Retinal pigment epithelial cell (primary cell): ENCODE data around the gene ABCC1.

Experiments used
- DNase-seq: peaks from one replicate; pipeline ENCODE4 v3.0.0-alpha.2; 2010; ENCODE audit warnings: low read depth
- H3K4me3 ChIP-seq: 2 replicates; pipeline ENCODE4 v1.5.1; 2011; ENCODE audit warnings: mild to moderate bottlenecking, low read length, control low read depth, moderate library complexity
- TF ChIP-seq, protein P1 (sequence below): conservative IDR thresholded peaks from 2 replicates; pipeline ENCODE4 v1.5.1; 2011; ENCODE audit warnings: low read depth, low read length, control low read depth, inconsistent platforms

The ABCC1 gene

DNA sequence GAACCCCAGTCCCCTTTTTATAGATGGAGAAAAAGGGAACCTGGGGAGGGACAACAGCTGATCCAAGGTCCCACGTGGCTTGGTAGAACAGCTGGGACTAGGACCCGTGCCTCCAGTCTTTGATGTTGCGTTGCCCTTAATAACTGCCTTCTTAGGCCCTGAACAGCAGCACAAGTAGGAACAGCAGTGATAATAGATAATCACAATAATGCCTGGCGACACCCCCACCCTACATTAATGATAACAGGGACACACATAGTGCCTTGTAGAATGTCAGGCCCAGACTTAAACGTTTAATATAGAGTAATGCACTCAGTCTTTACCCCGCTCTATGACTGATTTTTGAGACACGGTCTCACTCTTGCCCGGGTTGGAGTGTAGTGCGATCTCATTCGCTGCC lies 177.5 kb downstream of the ABCC1 start:
- TF ChIP-seq, protein P1, sequence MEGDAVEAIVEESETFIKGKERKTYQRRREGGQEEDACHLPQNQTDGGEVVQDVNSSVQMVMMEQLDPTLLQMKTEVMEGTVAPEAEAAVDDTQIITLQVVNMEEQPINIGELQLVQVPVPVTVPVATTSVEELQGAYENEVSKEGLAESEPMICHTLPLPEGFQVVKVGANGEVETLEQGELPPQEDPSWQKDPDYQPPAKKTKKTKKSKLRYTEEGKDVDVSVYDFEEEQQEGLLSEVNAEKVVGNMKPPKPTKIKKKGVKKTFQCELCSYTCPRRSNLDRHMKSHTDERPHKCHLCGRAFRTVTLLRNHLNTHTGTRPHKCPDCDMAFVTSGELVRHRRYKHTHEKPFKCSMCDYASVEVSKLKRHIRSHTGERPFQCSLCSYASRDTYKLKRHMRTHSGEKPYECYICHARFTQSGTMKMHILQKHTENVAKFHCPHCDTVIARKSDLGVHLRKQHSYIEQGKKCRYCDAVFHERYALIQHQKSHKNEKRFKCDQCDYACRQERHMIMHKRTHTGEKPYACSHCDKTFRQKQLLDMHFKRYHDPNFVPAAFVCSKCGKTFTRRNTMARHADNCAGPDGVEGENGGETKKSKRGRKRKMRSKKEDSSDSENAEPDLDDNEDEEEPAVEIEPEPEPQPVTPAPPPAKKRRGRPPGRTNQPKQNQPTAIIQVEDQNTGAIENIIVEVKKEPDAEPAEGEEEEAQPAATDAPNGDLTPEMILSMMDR, result no peak
- DNase-seq, result no peak
- no peak overlapping the region for H3K4me3 ChIP-seq

DNA sequence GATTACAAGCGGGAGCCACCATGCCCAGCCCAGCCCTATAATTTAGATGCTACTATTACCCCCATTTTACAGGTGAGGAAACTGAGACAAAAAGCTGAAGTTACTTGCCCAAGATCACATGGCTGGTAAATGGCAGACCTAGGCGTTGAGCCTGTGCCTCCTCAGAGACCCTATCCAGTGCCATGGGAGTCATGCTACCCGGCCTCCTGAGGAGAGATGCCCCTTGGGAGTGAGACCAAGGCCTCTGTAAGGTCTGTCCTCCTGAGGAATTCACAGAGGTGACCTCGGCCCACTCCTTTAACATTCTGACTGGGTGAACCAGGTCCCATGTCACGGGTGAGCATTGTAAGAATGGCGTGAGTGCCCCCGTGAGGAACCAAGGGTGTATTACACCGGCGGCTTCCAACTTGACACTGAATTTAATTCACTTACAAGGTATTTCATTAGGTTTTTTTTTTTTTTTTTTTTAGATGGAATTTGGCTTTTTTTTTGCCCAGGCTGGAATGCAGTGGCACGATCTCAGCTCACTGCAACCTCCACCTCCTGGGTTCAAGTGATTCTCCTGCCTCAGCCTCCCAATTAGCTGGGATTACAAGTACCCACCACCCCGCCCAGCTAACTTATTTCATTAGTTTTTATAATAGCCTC lies 178.2 kb downstream of the ABCC1 start:
- no peak overlapping the region for H3K4me3 ChIP-seq
- peak; percentile 48 for DNase-seq
- TF ChIP-seq, protein P1, result peak; percentile 84

DNA sequence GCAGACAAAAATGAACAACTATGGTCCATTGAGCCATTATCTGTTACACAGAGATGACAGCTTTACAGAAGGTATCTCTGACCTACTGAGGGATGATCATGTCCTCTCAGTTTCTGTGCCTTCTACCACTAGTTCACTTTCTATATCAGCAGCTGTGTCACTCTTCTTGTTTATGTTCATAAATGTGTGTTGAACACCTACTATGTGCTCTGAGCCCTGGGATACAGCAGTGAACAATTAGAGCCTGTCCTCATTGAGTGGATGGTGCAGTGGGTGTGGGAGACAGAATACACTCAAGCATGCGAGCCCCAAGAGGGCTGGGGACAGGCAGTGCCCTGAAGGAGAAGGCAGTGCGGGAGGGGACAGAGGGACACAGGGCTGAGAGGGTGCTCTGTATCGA lies 181.8 kb downstream of the ABCC1 start:
- TF ChIP-seq, protein P1, result no peak
- no peak for DNase-seq
- no peak overlapping the region for H3K4me3 ChIP-seq

DNA sequence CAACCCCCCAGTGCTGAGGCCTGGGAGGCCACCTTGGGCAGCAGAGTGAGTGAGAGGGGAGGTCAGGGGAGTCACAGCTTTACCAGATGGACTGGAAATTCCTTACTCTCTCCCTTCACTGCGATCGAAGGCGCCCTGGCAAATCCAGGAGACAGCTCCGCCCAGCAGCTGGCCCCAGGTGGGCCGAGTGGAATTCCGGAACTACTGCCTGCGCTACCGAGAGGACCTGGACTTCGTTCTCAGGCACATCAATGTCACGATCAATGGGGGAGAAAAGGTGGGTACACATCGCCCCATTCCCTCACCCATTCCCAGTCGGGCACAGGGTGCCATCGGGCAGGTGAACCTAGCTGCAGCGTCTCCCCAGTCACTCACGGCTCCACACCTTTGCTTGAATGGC lies 182.2 kb downstream of the ABCC1 start:
- DNase-seq, result no peak
- H3K4me3 ChIP-seq, result no peak overlapping the region
- TF ChIP-seq, protein P1, result no peak

DNA sequence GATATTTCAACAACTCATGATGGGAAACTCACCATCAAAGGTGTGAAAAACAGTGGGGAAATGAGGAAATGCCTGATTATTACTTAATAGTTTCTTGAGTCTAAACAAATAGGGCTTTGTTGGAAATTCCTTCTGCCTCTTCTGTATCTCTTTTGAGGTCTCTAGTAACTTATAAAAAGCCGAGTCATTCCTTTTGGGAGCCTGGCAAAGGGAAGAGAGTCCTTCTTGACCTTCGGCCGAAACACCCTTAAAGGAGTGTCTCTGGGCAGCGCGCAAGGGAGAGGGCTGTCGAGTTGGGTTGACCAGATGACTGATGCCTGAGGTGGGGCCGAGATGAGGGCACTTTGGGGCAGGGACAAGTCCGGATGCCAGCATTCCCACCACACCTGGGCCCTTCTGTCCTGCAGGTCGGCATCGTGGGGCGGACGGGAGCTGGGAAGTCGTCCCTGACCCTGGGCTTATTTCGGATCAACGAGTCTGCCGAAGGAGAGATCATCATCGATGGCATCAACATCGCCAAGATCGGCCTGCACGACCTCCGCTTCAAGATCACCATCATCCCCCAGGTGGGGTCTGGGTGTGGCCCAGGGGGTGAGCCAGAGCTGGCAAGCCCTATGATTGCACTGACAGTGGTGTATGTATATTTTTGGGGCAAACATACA lies 184.7 kb downstream of the ABCC1 start:
- no peak for DNase-seq
- TF ChIP-seq, protein P1, result no peak
- H3K4me3 ChIP-seq, result no peak overlapping the region

DNA sequence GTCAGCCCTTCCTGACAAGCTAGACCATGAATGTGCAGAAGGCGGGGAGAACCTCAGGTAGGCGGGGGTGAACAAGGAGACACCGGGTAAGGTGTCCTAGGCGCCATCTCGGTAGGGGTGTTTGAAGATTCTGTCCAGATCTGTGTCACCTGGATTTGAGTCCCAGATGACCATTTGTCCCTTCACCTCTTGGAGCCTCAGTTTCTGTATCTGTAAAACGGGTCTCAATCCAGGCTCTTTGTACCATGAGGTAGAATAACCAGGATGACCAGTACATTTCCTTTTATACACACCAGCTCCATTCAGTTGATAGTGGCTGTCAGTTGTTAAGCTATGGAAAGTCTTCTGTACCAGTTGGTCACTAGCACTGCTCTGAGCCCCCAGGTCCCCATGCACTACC lies 187.2 kb downstream of the ABCC1 start:
- no peak overlapping the region for H3K4me3 ChIP-seq
- TF ChIP-seq, protein P1, result no peak
- DNase-seq, result no peak

DNA sequence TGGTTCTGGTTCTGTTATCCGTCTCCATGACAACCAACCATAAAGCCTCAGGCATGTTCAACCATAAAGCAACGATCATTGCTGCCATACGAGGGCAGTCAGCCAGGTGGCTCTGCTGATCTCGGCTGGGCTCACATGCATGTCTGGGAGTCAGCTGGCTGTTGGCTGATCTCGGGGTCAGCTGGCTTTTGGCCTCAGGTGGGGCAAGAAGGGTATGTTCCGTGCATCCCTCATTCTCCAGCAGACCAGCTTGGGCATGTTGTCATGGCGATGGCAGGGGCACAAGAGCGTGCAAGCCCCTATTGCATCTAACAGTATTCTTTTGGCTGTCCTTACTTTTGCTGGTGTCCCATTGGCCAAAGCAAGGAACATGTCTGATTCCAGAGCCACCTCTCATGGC lies 187.7 kb downstream of the ABCC1 start:
- no peak overlapping the region for H3K4me3 ChIP-seq
- TF ChIP-seq, protein P1, result no peak
- DNase-seq, result no peak
